C1 segment of cervical spinal cord (tissue), 14 donors: ENCODE data around the gene SLC6A18.
"Not testable (repeated sequence)": the region's sequence is repeated elsewhere in the genome, so short reads cannot be mapped to it uniquely, and the experiment has no call there.

Experiments used
- DNase-seq, 14 donors: peaks; one replicate each; lab custom pipeline; 2025; lab: John Stamatoyannopoulos, UW

SLC6A18 gene

DNA sequence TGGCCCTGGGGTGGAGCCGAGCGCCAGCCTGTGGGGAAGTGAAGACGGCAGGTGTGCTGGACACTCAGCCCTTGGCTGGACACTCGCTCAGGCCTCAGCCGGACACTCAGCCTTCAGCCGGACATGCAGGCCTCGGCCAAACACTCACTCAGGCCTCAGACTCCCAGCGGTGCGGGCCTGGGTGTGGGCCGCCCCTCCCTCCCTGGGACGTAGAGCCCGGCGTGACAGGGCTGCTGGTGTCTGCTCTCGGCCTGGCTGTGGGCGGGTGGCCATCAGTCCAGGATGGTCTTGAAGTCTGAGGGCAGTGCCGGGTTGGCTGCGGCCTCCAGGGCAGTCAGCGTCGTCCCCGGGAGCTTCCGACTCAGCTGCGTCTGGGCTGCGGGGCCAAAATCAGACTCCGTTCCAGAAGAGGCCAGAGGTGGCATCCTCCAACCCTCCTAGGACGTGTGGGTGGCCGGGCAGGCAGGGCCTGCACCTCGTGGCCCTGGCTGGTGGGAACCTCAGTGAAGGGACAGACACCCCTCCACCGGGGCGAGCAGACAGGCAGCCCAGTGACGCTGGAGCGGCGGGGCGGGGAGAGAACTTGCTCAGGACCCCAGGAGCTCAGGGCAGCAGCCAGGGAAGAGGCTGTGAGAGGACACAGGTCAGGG, 28.4 kb downstream of the SLC6A18 start:
- DNase-seq: no peak

DNA sequence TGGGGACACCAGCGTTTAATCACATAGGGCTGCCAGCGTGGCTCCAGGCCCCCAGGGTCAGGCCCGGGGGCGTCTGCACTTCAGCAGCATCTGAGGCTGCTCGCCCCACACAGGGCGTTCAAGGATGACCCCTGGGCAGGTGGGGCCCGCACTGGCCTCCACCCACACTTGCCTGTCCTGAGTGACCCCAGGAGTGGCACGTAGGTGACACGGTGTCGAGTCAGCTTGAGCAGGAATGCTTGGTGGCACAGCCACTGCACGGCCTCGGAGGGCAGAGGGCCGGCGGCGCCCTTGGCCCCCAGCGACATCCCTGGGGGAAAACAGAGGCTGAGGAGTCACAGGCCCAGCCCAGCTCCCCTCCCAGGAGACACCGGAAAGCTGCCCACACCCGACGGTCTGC, 29.0 kb downstream of the SLC6A18 start:
- no peak for DNase-seq

GRCh38 chr5:1255081-1255561, 29.9 kb downstream of the SLC6A18 start:
- DNase-seq: no peak

DNA sequence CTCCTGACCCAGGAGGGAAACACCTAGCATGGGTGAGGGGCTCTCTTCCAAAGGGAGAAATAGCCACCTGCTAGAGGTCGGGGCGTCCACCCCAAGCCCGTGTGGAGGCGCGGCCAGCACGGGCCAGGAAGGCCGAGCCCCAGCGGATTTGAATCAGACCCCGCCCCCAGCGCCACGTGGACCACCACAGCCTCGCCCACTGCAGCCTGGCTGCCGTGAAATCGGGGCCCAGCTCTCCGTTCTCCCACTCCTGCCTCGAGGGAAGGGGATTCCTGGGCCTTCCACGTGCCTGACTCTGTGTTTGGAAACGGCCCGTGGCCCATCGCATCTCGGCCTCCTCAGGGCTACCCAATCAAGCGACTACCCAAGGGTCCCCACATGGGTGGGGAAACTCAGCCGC, 31.6 kb downstream of the SLC6A18 start:
- no peak for DNase-seq

- no peak for DNase-seq
Observed at GRCh38 chr5:1257363-1257762, 32.2 kb downstream of the SLC6A18 start.

DNA sequence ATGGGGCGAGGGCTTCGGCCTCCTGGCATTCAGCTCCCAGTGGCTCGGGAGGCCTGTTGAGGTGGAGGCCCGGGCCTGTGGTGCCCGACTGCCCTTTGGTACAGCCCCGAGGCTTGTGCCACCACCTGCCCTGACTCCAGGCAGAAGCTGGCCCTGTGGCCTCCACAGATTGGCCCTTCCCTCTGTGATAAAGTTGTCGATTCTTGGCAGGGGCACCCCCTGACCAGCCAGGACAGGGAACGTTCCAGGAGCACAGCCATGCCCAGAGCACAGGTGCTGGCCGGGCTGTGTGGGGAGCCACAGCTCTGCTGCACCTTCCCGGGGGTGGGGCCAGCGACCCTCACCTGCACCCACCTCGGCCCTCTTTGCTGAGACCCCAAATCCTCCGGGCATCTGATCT, 32.7 kb downstream of the SLC6A18 start:
- no peak for DNase-seq

GRCh38 chr5:1259806-1260480, 34.8 kb downstream of the SLC6A18 start:
- no peak for DNase-seq

DNA sequence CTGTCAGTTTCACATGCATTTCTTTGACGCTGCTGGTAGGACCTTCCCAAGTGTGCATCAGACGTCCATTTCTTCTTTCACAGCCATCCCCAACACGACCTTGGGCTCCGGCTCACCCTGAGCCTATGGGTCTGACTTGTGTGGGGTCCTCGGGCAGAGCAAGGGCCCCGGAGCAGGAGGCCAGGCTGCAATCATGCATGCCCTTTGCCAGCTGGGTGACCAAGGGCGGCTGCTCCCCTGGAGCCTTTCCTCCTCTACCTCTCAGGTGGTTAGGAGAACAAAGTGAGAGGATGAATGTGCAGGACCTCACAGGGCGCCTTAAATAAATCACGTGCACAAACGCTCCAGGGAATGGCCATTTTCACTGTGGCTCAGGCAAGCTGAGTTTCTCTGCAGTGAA, 36.5 kb downstream of the SLC6A18 start:
- no peak for DNase-seq

DNA sequence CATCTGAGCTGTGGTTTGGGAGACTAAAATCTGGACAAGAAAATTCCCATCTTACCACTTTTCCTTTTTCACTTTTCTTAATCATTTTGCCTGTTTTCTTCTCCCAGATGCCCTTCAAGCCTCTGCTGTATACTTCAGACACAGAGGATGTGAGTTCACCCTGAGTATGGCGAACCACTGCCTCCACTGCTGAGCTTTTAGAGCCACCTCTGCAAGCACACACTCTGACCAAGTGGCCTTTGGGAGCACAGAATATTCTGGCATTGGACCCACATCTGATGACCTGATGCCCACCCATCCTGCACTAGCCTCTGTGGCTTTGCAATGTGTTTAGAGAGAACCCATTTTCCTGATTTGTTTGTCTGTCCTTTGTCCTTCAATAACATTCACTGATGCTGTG, 37.2 kb downstream of the SLC6A18 start:
- no peak for DNase-seq

DNA sequence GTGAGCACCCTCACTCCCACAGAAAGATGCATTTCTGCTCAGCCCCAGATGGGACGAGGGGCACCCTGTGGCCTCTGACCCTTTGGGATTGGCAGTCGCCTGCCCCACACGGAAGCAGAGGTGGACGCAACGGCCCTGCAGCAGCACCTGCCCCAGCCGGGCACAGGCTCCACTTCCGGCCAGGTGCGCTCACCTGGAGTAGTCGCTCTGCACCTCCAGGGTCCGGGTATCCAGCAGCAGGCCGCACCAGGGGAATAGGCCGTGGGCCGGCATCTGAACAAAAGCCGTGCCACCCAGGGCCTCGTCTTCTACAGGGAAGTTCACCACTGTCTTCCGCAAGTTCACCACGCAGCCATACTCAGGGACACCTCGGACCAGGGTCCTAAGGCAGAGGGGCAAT, 39.0 kb downstream of the SLC6A18 start:
- no peak for DNase-seq

GRCh38 chr5:1265026-1265425, 39.8 kb downstream of the SLC6A18 start:
- DNase-seq: no peak

DNA sequence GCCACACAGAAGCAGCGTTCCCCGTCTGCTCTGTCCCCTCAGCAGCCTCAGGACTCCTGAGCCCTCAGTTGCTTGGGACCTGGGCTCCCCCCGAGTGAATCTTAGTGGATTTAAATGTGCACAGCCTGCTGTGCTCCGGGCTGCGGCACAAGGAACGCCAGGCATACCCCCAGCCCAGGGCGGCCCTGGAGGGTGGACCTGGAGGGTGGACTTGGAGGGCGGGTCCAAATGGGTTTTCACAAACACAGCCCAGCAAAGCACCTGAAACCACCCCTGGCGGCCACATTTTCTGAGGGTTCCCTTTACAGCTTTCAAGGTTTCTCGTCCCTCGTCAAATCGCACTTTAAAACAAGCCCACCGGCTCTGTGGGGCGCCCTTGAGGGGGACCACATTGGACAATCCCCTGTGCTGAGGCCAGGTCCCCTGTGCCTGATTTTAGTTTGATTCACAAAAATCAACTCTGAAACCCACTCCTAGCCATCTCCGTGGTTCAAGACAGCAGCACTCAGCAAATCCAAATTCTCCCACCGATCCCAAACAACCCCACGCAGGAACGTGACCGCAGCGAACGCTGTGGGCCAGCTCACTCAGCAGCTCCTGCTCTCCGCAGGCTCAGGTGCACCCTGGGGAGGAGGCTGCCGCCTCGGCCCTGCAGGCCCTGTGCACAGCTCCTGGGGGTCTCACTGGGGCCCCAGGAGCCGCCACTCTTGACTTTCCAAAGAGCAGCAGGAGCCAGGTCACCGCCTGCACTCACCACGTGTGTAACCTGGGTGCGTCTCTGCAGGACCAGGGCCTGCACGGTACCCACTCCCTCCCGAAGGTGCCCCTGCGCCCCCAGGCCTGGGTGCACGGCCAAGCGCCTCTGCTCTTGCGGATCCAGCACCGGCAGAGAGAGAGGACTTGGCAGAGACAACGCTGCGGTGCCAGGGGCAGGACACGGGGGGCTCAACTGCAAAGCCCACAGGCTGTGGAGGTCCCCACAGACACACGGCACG, 40.6 kb downstream of the SLC6A18 start:
- DNase-seq: no peak

DNA sequence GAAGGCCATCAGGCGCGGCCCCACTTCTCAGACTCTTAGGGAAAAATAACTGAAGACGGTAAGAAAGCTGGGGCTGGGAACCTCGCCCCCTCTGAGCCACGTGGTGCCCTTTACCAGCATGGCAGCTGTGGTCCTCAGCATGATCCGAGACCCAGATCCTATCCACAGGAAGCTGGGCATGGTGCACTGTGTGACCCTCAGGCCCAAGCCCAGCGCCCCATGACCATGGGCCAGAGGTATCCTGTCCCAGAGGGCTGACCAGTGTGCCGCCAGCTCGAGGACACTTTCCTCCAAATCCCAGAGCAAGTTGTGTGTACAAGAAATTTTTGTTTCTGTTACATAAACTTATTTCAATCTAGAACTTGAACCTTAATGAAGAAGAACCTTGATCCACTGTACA, 41.6 kb downstream of the SLC6A18 start:
- no peak for DNase-seq

DNA sequence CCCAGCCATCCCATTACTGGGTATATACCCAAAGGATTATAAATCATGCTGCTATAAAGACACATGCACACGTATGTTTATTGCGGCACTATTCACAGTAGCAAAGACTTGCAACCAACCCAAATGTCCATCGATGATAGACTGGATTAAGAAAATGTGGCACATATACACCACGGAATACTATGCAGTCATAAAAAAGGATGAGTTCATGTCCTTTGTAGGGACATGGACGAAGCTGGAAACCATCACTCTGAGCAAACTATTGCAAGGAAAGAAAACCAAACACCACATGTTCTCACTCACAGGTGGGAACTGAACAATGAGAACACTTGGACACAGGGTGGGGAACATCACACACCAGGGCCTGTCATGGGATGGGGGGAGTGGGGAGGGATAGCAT, 42.3 kb downstream of the SLC6A18 start:
- not testable (repeated sequence) for DNase-seq

GRCh38 chr5:1268056-1268455, 42.9 kb downstream of the SLC6A18 start:
- no peak for DNase-seq

GRCh38 chr5:1268666-1269065, 43.5 kb downstream of the SLC6A18 start:
- no peak for DNase-seq

DNA sequence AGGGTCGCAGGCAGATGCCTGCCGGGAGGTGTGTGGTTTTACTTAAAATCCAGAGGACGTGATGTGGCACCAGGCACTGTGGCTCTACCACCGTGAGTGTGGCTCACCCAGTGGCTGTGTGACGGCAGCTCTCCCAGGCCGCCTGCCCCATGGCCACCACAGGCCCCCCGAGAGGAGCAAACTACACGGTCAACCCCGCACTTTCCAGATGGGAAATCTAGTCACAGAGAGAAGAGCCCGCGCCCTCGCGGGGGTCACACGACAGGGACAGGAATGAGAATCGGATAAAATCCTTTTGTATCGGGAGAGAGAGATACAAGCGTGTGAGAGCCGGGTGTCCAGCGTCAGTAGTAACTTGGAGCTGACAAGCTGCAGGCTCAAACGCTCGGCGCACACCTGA, 45.2 kb downstream of the SLC6A18 start:
- no peak for DNase-seq

DNA sequence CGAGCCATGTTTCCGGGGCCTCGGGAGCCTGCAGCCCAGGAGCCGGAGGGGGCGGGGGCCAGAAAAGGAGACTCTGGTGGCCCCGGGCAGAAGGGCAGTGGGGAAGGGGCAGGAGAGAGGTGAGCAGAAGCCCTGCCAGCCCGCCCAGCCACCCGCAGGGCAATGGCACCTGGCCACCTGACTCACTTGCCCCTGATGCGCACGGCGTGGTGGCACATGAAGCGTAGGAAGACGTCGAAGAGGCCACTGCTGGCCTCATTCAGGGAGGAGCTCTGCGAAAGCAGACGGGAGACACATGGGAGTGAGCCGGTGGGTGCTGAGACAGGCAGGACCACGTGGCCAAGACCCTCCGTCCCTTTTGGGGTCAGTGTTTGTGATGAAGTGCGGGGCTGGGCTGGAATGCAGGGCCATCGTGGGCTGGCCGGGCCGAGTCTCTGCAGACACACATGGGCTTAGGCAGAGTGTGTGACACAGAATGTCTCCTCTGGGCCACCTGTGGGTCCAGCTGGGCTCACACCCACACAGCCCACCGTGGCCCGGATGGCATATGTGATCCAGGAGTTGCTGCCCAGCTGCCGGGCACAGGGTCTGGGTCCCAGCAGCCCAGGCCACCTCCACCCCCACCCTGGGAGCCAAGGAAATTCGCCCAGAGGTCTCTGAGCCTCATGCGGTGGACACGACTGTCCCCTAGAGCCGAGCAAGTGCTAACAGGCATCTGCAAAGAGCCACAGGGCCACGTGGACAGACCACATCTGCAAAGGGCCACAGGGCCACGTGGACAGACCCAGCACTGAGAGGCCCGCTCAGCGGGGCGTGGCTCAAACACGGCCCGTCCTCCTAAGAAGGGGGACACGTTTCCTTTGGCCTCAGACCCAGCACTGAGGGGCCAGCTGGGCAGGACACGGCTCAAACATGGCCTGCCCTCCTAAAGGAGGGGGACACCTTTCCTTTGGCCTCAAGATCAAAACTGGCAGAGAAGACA, 46.0 kb downstream of the SLC6A18 start:
- no peak for DNase-seq

DNA sequence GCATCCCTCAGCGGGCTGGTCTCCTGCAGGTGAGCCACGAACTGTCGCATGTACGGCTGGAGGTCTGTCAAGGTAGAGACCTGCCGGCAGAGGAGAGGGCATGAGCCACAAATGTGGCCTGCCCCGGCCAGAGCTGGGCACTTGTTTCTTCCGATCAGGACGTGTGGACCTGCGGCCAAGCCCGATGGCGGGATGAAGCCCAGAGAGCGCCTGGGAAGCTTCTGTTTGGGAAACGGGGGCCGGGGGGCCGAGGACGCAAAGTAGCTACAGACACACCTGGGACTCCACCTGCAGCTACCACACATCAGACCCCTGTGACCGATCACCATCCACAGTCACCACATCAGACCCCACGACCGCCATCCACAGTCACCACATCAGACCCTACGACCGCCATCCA, 47.0 kb downstream of the SLC6A18 start:
- no peak for DNase-seq

- DNase-seq: no peak
Observed at GRCh38 chr5:1273745-1274144, 48.6 kb downstream of the SLC6A18 start.

- no peak for DNase-seq
Observed at GRCh38 chr5:1274471-1274870, 49.3 kb downstream of the SLC6A18 start.
